HS-27A (cell line): Measurements from ENCODE around the gene GUCA1C.
A peak's percentile ranks its signal among the peaks of the same experiment; 100 is the strongest.

Experiments
- DNase-seq: peaks from one replicate; pipeline ENCODE4 v3.0.0-alpha.2; 2012; ENCODE audit warnings: low read depth, missing footprints

The GUCA1C gene

GRCh38 chr3:108953700-108954099, at the start of gene GUCA1C:
TSS of gene GUCA1C (minus strand) at chr3:108953879. CDS start at chr3:108953762, 117 bp downstream.
- DNase-seq: no peak

DNA sequence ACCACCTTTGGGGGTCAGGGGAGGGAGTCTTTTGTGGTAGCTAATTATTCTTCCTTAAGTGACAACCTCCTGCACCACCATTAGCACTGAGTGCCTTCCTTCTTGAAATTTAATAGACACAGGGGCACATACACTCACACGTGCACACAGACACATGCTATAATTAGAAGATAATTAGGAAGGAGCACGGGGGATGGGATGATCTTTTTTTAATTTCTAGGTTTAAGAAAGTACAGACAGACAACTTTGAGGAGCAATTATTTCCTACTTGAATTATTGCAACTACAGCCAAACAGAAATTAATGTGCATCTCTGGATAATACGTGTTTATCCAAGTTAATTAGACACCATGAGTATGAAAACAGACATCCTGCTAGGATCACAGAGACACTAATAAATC, 44.8 kb upstream of the GUCA1C start:
- no peak for DNase-seq

- DNase-seq: no peak
Observed at GRCh38 chr3:108985844-108986243, 32.2 kb upstream of the GUCA1C start.

DNA sequence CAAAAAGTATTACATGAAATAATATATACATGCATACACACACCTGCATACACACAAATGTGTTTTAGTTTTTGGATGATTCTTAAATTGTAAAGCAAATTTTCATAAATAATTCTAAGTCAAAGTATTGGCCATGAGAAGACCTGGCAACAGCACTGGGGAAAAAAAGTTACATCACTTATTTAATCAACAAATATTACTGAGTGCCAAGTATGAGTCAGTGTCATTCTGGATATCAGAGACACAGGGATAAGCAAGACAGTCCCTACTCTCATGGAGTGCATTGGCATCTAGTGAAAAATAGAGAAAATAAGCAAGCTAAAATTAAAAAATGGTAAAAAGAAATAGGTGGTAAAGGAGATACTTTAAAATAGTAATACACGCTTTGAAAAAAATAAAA, 29.4 kb upstream of the GUCA1C start:
- DNase-seq: no peak

DNA sequence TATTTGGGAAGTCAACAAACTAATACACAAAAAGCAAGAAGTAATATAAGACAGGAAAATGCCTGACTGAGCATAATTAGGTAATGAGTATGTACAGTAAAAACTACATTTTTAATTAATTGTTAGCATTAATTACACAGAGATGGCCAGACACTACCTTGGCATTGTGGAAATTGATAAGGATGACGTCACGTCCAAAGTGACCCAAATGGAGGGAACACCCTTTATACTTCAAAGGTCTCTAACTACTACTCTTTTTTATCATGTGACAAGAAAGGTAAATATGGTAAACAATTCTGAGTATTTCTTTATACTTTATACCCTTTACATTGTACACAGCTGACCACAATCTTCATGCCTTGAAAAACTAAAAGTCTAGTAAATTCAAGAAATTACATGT, 22.4 kb upstream of the GUCA1C start:
- DNase-seq: no peak

- no peak for DNase-seq
Observed at GRCh38 chr3:108973019-108973418, 19.3 kb upstream of the GUCA1C start.

- no peak for DNase-seq
Observed at GRCh38 chr3:108972482-108972881, 18.8 kb upstream of the GUCA1C start.

DNA sequence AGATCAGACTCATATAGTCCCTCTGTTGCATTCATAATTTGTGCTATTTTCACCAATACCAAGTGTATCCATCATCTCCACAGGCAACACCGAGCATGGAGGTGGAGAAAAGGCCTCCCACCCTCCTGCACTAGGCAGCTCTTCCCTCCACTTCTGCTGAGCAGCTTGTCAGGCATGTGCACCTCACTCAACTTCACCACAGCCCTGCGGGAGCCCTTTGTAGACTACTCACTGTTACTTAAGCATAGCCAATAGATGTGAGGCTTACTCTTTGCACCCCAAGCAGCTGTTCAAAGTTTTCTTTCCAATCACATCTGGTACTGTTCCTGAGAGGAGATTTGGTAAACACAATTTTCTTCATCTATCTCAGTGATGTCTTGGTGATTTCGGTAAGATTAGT, 16.9 kb upstream of the GUCA1C start:
- no peak for DNase-seq

GRCh38 chr3:108966773-108967172, 13.1 kb upstream of the GUCA1C start:
- DNase-seq: no peak

DNA sequence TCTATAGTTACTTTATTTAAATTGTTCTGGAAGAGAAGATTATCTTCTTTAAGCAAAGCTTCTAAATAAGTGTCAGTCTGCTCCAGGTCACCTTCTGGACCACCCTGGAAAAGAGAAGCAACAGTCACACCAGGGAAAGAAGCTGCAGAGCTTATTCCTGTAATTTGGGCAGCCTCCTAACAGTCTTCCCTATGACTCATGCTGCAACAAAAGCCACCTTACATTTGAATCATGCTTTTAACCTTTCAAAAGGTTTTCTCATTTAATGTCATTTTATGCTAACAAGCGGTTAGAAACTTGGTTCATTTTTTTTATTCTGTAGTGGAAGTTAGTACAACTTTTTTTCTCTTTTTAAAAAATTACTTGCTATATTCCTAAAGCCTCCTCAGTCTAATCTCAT, 5.3 kb upstream of the GUCA1C start:
- no peak for DNase-seq

DNA sequence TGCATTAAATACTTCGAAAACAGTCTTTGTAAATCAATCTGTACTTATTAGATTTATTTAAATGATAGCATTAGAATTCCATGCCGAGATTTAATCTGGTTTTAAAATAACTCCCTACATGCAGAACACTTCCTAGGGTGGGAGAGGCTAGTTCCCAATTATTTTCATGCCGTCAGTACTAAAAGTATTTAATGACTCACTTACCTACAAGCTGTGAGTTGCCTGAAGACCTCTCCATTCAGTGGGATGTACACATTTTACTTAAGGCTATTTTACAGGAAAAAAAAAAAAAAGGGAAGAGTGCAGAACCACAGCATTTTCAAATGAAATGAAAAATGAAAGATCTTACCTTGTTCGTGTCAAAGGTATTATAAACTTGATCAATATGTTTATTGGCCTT, 469 bp downstream of the GUCA1C start:
- no peak for DNase-seq

DNA sequence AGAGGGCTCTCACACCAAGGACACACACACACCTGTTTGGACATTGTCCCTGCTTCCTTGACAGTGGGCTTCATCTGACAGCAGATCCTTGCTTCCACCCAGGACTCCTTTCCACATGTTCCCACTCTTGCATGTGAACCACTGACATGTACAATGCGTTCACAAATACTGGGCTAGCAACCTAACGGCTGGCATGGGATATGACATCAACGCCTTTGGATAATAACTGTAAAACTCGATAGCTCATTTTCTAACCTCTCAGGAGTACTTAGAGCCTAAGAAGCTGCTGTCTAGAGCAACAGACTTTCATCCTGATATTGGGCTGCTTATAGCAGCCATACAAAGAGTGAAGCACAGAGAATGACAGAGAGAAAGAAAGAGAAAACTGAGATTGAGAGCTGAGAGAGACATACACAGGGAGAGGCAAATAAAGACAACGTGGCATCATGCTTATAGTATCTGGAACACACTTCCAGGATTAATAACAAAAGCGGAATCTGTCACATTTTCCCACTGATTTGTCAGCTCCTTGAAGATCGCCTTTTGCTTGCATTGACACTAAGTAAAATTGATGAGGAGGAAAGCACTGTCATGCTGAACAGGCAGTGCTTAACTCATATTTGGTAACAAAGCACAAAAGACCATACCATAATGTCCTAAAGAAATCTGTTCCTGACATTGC, 1.7 kb downstream of the GUCA1C start:
- no peak for DNase-seq

- no peak for DNase-seq
Observed at GRCh38 chr3:108947855-108948254, 5.8 kb downstream of the GUCA1C start.

DNA sequence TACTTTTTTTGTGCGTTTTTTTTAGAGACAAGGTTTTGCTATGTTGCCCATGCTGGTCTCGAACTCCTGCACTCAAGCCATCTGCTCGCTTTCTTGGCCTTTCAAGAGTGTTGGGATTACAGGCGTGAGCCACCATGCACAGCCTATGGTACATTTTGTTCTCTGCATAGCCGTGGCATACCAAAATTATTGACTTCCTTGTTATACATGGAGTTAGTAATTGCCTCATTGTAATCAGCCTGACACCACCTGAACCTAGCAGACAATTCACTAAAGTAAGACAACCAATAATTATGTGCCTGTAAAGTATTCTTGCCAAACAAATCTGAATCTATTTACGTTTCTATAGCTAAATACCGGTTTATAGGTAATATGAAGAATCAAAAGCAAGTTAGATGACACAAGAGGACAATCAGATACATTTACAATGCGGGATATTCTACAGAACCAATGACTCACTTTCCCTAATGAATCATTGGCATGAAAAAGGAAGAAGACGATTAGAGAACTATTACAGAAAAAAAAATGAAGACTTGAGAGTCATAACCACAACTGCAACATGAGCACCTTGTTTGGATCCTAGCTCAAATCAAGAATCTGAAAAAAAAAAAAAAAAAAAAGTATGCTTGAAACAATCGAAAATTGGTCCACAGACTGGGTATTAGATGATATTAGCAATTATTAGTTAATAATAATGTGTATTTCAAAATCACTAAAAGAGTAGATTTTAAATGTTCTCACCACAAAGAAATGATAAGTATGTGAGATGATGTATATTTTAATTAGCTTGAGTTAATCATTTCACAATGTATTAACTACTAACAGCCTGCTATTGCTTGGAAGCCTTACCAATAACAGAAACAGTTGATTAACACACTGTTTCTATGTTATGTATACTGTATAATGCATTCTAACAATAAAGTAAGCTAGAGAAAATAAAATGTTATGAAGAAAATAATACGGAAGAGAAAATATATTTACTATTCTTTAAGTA, 7.1 kb downstream of the GUCA1C start:
- no peak for DNase-seq

GRCh38 chr3:108940568-108941263, 13.0 kb downstream of the GUCA1C start:
- no peak for DNase-seq

DNA sequence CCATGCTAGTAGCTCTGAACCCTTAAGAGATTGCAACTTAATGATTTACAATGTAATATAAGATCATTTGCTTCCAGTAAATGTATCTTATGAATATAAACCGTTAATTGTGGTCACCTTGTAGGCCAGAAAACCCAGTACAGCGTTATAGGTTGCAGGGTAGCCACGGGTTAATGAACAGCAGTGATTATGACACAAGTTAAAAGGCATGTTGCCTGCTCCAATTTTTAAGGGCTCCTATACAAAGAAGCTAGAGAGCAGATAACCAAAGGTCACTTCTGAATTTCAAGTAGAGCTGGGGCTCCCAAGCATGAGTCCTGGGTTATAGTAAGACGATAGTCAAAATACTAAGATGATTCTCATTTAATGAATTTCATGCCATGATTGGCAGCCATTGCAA, 13.5 kb downstream of the GUCA1C start:
- DNase-seq: no peak

DNA sequence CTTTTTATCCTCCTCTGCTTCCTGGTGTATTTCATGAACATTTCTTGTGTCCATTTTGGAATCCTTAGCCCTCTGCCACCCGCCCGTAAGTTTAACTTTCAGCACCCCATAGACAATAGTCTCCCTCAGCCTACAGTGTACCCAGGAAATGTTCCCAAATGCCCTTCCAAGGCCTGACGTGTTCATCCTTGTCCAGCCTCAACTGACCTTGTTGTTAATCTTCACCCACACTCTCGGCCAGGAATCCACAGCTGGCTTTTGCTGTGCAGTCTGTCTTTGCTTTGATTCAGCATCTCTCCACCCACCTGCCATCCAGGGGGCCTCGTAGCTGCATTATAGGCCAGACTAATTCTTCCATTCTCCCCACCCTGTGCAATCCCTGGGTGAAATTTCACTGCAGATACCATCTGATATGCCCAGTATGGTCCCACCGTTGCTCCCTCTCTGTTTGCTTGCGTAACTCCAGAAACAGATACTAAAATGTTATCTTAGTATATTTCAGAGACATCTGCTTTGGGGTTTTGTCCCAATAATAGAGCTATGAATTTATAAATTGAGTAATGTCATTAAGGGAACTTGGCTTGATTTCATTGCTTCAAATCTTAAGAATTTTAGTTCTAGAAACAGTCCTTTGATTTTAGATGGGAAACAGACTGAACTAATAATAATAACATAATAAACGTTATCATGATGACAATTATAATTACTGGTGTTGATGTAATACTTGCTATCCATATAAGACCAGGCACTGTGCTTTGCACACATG, 16.6 kb downstream of the GUCA1C start:
- DNase-seq: no peak

DNA sequence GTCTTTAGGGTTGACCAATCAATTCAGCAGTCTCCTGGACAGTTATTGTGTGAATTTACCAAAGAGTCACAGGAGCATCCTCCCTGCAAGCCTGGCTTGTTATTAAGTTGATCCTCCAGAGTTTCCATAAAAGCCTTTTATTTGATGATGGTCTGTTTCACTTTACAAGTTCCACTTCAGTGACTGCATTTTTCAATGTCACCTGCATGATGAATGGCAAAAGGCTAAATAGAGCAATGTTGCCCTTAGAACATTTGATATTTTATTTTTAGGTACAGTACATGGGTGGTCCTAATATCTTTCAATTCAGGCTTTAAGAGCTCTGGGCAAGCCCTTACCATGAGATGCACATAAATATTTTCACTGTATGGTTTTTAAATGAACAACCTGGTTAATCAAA, 22.6 kb downstream of the GUCA1C start:
- no peak for DNase-seq

DNA sequence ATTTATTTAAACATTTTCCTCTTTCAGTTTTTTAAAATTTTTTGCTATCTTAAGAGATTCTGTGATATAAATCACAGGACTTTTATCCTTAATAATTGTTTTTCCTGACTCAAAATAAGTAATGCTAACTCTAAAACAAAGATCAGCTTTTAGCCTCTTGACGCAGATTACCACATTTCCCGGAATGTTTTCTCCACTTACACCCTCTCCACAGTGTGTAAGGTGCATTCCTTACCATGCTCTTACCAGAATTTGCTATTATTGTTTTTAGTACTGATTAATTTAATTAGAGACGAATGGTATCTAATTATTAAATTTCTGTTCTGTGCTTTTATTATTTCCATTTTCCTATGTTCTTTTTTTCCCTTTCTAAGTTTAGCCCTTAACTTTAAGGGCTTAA, 34.8 kb downstream of the GUCA1C start:
- no peak for DNase-seq

DNA sequence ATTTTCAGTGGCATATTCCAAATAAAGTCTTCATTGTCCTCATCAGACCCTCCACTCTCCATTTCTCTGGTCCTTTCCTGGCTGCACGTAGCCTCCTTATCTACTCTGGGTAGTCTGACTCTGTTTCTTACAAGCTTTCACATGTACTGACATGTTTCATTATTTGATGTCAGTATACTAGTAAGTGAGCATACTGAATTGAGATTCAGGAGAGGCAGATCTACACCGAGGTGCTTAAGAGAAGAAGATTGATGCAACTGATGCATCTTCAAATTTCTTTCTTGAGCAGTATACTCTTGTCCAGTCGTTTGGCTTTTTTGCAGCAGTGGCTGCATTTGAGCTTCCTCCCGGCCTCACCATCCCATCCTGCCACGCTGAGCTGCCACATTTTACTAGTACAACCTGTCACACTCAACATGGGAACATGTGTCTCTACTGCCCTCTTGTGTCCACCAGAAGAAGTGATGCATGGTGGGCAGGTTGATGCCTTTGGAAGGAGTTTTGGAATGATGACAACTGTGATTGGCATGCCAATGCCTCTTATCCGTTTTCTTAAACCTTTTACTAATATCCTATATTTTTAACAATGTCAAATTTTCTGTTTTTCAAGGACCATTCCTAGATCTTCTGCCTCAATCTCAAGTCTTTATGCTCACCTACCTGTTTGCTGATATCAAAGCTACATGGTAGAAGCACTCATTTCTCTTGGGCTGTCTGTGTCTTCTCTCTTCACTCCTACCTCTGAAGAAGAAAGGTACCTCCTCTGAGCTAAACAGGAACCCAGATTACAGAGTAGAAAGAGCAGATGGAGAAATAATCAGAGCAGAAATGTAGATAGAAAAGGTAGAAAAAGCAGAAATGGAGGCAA, 38.7 kb downstream of the GUCA1C start:
- DNase-seq: peak; percentile 42

- no peak for DNase-seq
Observed at GRCh38 chr3:108909799-108910198, 43.9 kb downstream of the GUCA1C start.
